ENCODE results near the gene INPP1.

DNA sequence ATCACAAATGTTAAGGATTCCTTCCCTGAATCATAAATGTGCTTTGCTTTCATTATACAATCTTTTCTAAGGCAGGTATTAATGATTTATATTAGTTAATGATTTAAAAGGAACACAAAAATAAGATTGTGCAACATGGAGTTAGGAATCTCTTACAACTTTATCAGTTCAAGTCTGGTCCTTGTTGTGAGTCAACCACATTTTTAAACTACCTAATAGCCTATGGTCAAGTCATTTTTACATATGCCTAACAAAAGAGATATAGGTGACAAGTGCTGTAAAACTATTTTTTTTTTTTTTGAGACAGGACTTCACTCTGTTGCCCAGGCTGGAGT lies 8.2 kb upstream of the INPP1 start:
- TF ChIP-seq, protein P1, sequence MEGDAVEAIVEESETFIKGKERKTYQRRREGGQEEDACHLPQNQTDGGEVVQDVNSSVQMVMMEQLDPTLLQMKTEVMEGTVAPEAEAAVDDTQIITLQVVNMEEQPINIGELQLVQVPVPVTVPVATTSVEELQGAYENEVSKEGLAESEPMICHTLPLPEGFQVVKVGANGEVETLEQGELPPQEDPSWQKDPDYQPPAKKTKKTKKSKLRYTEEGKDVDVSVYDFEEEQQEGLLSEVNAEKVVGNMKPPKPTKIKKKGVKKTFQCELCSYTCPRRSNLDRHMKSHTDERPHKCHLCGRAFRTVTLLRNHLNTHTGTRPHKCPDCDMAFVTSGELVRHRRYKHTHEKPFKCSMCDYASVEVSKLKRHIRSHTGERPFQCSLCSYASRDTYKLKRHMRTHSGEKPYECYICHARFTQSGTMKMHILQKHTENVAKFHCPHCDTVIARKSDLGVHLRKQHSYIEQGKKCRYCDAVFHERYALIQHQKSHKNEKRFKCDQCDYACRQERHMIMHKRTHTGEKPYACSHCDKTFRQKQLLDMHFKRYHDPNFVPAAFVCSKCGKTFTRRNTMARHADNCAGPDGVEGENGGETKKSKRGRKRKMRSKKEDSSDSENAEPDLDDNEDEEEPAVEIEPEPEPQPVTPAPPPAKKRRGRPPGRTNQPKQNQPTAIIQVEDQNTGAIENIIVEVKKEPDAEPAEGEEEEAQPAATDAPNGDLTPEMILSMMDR (IDR thresholded peaks at IDR 0.05; ENCODE audit: low read length): no peak
- TF ChIP-seq EZH2 (IDR thresholded peaks at IDR 0.05; ENCODE audit: borderline replicate concordance, low read length): no peak

Measured in OCI-LY1 (cell line).